ENCODE measurements around the gene CNNM2. TPM values are rescaled to one million over a fixed set of nuclear protein-coding genes. Genes with fewer than 3 reads are reported as not detected.
"Not testable (repeated sequence)": the region's sequence is repeated elsewhere in the genome, so short reads cannot be mapped to it uniquely, and the experiment has no call there.

Gene CNNM2
- polyA plus RNA-seq, 3 donors: 10.2 to 11.5 (median 10.9) TPM

GRCh38 chr10:103025696-103026095 lies 107.6 kb downstream of the CNNM2 start:
- no peak for DNase-seq

- DNase-seq: no peak
These were observed 120.5 kb downstream of the CNNM2 start for GRCh38 chr10:103038570-103038969.

DNA sequence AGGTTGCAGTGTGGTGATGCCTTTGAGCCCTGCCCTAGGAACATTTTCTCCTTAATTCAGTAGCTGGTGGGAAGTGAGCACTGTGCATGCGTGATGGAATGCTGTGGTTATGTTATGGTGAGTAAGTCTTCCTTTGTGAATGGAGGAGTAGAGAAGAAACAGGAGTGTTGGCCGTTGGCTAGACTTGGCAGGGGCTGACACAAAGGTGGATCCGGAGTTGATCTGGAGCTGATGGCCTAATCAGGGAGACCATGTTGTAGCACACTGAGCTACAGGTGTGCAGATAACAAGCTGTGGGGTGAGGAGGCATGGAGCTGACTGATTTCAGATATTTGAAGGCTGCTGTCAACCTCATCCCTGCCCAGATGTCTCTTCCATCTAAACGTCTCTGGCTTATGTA lies 122.3 kb downstream of the CNNM2 start:
- DNase-seq: no peak

GRCh38 chr10:103041391-103041790 lies 123.3 kb downstream of the CNNM2 start:
- no peak for DNase-seq

DNA sequence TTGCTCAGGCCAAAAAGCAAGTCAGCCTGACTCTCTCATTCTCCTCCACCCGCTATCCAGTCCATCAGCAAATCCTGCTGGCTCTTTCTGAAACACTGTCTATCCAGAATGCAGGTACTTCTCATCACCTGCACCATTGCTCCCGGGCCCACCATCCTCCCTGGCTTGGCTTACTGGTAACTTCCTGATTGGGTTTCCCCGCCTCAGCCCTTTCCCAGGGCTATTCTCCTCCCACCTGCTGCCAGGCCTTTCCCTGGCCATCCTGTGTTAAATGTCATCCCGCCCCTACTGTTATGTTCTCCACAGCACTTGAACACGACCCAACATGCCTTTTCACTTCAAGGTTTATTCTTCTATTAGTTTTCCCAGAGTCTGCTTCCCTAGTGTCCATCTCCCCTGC lies 124.0 kb downstream of the CNNM2 start:
- no peak for DNase-seq

DNA sequence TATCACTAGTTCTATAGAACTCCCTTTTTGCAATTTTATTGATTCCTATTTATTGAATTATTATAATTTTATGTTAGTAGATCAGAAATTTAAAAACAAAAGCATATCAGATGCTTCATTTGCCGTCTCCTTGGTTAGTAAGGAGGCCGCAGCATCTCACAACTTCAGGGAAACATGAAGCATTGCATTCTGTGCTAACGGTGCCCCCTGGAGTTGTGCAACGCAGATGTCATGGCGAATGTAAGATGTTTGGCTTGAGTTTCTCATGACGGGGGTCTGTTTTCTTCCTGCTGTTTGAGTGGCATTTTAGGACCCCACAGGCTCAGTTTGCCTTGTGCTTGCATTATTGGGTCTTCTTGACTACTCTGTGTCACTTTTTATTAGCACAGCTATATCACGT lies 124.8 kb downstream of the CNNM2 start:
- no peak for DNase-seq

GRCh38 chr10:103044942-103045489 lies 126.9 kb downstream of the CNNM2 start:
- DNase-seq: no peak

DNA sequence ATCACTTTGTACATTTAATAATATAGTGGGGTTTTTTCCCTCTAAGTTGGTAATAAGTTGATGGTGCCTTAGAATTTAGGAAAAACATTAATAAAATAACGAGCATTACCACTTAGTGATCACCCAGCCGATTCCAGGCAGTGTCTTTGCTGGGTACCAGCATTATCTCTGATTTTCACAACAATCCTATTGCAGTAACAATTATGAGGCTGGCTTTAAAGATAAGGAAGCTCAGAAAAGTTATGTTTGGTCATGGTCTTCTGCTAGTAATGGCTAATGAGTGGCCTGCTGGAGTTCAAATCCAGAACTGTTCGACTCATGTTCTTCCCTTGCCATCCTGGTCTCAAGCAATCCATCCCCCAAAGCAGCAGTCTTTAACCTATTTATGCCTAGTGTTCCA lies 127.9 kb downstream of the CNNM2 start:
- no peak for DNase-seq

DNA sequence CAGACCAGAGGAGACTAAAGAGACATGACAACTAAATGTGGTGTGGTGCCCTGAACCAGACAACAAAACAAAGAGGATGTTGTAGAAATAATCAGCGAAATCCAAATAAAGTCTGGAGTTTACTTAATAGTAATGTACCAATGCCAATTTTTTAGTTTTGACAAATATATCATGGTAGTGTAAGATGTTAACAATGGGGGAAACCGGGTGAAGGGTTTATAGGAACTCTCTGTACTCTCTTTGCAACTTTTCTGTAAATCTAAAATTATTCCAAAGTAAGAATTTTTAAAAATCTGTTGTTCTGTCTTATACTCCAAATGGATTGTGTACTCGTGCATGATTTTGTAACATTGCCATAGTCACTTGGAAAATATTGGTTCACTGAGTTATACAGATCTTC lies 129.3 kb downstream of the CNNM2 start:
- no peak for DNase-seq

- DNase-seq: no peak
These were observed 131.1 kb downstream of the CNNM2 start for GRCh38 chr10:103049237-103049636.

DNA sequence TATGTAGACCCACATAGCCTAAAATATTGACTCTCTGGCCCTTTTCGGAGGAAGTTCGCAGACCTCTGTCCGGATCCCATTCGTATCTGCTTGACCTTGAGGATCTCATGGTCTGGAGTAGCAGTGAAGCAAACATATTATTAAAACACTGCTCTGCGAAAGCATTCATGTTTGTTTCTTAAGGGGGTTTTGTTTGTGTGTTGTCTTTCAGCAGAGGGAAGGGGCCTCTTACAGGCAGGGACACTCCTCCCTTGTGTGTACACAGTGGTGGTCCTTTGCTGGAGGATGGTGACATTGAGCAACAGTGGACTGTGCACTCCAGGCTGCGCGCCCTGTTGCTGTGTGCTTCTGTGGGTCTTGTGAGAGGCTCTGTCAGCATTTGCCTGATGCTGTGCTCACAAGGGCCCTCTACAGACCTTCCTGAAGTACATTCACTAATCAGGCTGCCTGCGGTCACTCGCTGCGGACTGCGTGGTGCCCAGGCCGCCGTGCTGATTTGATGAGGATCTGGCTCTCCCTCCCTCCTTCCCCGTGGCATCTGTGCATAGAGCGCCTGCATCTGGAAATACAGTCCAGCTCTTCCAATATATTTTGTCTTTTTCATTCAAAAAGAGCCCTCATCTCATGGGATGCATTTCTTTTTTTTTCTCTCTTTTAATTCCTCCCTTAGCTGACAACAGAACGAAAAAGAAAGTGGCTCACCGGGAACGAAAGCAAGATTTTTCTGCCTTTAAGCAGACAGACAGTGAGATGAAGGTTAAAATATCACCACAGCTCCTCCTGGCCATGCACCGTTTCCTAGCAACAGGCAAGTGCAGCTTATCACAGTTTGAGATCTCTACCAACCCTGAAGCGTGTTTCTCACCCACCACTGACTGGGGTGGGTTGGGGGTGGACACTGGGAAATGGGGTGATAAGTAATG lies 135.8 kb downstream of the CNNM2 start:
- DNase-seq: peak; percentile 36

- no peak for DNase-seq
These were observed 136.5 kb downstream of the CNNM2 start for GRCh38 chr10:103054621-103055020.

DNA sequence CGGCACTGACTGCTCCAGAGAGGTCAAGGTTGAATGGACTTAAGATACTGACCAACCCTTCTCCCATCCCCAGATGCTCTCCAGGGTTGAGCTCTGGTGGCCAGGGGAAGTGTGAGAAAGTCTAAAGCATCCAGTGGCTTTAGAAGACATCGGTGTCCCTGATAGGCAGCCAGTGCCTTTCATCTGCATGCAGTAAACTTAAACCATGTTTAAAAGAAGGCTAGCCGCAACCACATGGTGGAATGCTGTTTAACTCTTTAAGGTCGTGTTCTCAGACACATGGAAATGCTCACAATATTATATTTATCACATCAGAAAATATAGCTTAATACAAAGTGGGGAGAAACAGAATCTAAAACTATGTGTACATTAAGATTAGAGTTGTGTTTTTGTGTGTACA lies 137.0 kb downstream of the CNNM2 start:
- no peak for DNase-seq

DNA sequence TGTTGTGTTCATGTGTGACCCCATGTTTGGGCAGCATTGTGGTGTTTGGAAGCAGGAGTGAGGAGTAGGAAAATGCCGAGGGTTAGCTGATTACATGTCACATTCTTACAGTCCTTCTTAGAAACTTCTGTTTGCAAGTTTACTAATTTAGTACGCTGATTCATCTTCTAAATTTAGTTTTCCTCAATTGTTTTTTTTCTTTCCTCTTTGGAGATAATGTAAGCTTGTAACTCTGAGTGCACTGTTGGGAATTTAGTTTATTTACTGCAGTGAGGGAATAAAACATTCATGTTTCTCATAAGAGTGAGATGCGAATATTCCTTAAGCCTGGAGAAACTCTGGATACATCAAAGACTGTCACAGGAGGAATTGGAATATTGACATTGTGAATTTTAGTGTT lies 139.9 kb downstream of the CNNM2 start:
- no peak for DNase-seq

- DNase-seq: no peak
These were observed 142.5 kb downstream of the CNNM2 start for GRCh38 chr10:103060575-103060974.

- DNase-seq: no peak
These were observed 144.9 kb downstream of the CNNM2 start for GRCh38 chr10:103062854-103063590.

GRCh38 chr10:103064956-103065355 lies 146.9 kb downstream of the CNNM2 start:
- no peak for DNase-seq

- DNase-seq: no peak
These were observed 148.3 kb downstream of the CNNM2 start for GRCh38 chr10:103066141-103067098.

DNA sequence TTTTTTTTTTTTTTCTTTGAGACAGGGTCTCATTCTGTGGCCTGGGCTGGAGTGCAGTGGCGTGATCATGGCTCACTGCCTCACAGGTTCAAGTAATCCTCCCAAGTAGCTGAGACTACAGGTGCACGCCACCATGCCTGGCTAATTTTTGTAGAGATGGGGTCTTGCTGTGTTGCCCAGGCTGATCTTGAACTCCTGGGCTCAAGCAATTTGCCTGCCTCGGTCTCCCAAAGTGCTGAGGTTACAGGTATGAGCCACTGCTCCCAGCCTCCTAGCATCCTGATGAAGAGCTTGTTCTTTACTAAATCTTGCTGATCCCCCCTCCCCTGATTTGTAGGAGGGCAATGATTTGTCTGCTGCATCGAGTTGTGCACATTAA lies 149.0 kb downstream of the CNNM2 start:
- DNase-seq: not testable (repeated sequence)

DNA sequence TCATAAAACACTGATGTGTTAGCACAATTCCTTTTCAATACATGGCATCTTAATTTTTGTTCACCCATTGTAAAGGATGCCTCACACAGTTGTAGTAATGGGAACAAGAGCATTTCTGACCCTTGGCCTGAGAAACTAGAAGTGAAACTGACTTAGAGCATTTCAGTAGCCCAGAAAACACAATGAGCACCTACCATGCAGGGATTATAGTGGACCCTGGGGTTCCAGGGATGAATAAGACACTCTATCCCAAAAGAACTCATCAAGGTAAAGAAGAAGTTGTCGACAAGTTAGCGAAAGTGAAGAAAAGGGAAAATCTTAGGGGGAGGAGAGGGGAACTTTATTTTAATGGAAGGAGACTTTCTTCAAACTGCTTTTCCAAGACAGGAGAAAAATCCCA lies 149.4 kb downstream of the CNNM2 start:
- DNase-seq: no peak

- no peak for DNase-seq
These were observed 149.9 kb downstream of the CNNM2 start for GRCh38 chr10:103067956-103068355.
